HepG2 (cell line): ENCODE data around the gene CARMIL3. TPM values are rescaled to one million over a fixed set of nuclear protein-coding genes. Genes with fewer than 3 reads are reported as not detected.

Experiments used
- ATRX ChIP-seq: sonication (generic); formaldehyde crosslinking; IDR thresholded peaks from 2 replicates; pipeline ENCODE4 v1.4.0; 2020; ENCODE audit warnings: missing genetic modification reagents, borderline replicate concordance
- CHD2 ChIP-seq: IDR thresholded peaks from 2 replicates; pipeline ENCODE4 v1.6.1; 2011; ENCODE audit warnings: low read depth, low read length, improper control_type of control experiment
- ELF1 ChIP-seq: sonication (generic); formaldehyde crosslinking; IDR thresholded peaks from 2 replicates; pipeline ENCODE4 v1.4.0; 2020; ENCODE audit warnings: missing genetic modification reagents
- HMGXB3 ChIP-seq: sonication (generic); formaldehyde crosslinking; IDR thresholded peaks from 2 replicates; pipeline ENCODE4 v1.4.0; 2020; ENCODE audit warnings: missing genetic modification reagents, borderline replicate concordance
- HNRNPL ChIP-seq: fragments of 200-400 bp; formaldehyde crosslinking; IDR thresholded peaks from 2 replicates; pipeline ENCODE4 v1.6.1; 2017; ENCODE audit warnings: mild to moderate bottlenecking, low read depth, low read length
- KAT2B ChIP-seq: fragments of 150-350 bp; IDR thresholded peaks from 2 replicates; pipeline ENCODE4 v1.6.1; 2014; ENCODE audit warnings: low read depth, low read length, borderline replicate concordance
- NFE2L1 ChIP-seq: sonication (generic); formaldehyde crosslinking; IDR thresholded peaks from 2 replicates; pipeline ENCODE4 v1.4.0; 2020; ENCODE audit warnings: missing genetic modification reagents, mild to moderate bottlenecking, borderline replicate concordance
- RELA ChIP-seq: sonication (generic); formaldehyde crosslinking; IDR thresholded peaks from 2 replicates; pipeline ENCODE4 v1.4.0; 2020; ENCODE audit warnings: missing genetic modification reagents
- SAP130 ChIP-seq: IDR thresholded peaks from 2 replicates; pipeline ENCODE4 v1.6.1; 2016; ENCODE audit warnings: low read depth
- SATB2 ChIP-seq: sonication (generic); formaldehyde crosslinking; IDR thresholded peaks from 2 replicates; pipeline ENCODE4 v1.5.0; 2020; ENCODE audit warnings: missing genetic modification reagents
- SCMH1 ChIP-seq: sonication (generic); formaldehyde crosslinking; IDR thresholded peaks from 2 replicates; pipeline ENCODE4 v1.9.0; 2021; ENCODE audit warnings: missing genetic modification reagents, mild to moderate bottlenecking, borderline replicate concordance
- SETDB1 ChIP-seq: sonication (generic); formaldehyde crosslinking; IDR thresholded peaks from 2 replicates; pipeline ENCODE4 v1.5.1; 2020; ENCODE audit warnings: missing genetic modification reagents, mild to moderate bottlenecking, borderline replicate concordance
- SMYD3 ChIP-seq: sonication (generic); formaldehyde crosslinking; IDR thresholded peaks from 2 replicates; pipeline ENCODE4 v1.8.1; 2023; ENCODE audit warnings: mild to moderate bottlenecking, missing genetic modification reagents
- SP4 ChIP-seq: sonication (generic); formaldehyde crosslinking; IDR thresholded peaks from 2 replicates; pipeline ENCODE4 v1.8.1; 2023; ENCODE audit warnings: mild to moderate bottlenecking, missing genetic modification reagents
- TCF7 ChIP-seq: sonication (generic); IDR thresholded peaks from 2 replicates; pipeline ENCODE4 v1.6.1; 2016; ENCODE audit warnings: antibody characterized with exemption, low read depth
- TCF7L2 ChIP-seq: IDR thresholded peaks from 2 replicates; pipeline ENCODE4 v1.6.1; 2011; ENCODE audit warnings: mild to moderate bottlenecking, low read depth, low read length, moderate library complexity
- TEAD3 ChIP-seq: optimal IDR thresholded peaks from 2 replicates; pipeline ENCODE3; 2016; ENCODE audit warnings: borderline replicate concordance
- TIGD3 ChIP-seq: sonication (generic); formaldehyde crosslinking; IDR thresholded peaks from 2 replicates; pipeline ENCODE4 v1.5.1; 2020; ENCODE audit warnings: mild to moderate bottlenecking, missing genetic modification reagents, borderline replicate concordance
- ZFP1 ChIP-seq: IDR thresholded peaks from 2 replicates; pipeline ENCODE4 v1.6.1; 2016
- ZMYM4 ChIP-seq: sonication (generic); formaldehyde crosslinking; IDR thresholded peaks from 2 replicates; pipeline ENCODE4 v1.8.1; 2023; ENCODE audit warnings: mild to moderate bottlenecking, missing genetic modification reagents
- ZNF331 ChIP-seq: sonication (generic); formaldehyde crosslinking; IDR thresholded peaks from 2 replicates; pipeline ENCODE4 v1.4.0; 2020; ENCODE audit warnings: missing genetic modification reagents
- ZNF354B ChIP-seq: sonication (generic); formaldehyde crosslinking; IDR thresholded peaks from 2 replicates; pipeline ENCODE4 v1.8.0; 2022; ENCODE audit warnings: mild to moderate bottlenecking, missing genetic modification reagents
- ZNF644 ChIP-seq: IDR thresholded peaks from 2 replicates; pipeline ENCODE4 v1.6.1; 2016; ENCODE audit warnings: low read depth
- ZNF670 ChIP-seq: sonication (generic); formaldehyde crosslinking; IDR thresholded peaks from 2 replicates; pipeline ENCODE4 v1.8.0; 2022; ENCODE audit warnings: mild to moderate bottlenecking, missing genetic modification reagents, borderline replicate concordance
- ZNF691 ChIP-seq: sonication (generic); formaldehyde crosslinking; IDR thresholded peaks from 2 replicates; pipeline ENCODE4 v1.4.0; 2020; ENCODE audit warnings: missing genetic modification reagents, low read depth, mild to moderate bottlenecking, borderline replicate concordance
- polyA plus RNA-seq, 8 experiments: library from polyadenylated mRNA; depleted of rRNA in 3 of 8; stranded (reverse) in 7 of 8; unstranded in 1 of 8; fragments of >200 nt; fragmentation: Illumina TruSeq in 4 of 8; extraction: Trizol in 4 of 8; gene quantifications; 2 replicates each; pipeline versions ENCODE4 v1.2.1 to v1.2.3, GENCODE V29; 2011 to 2016; ENCODE audit warnings: low read depth in 4 of 8, missing spikeins in 1 of 8, mixed read lengths in 1 of 8; ENCODE audit not compliant: insufficient read depth in 1 of 8
- total RNA-seq, 5 experiments: library from RNA; depleted of rRNA; stranded (reverse); fragments of >200 nt; fragmentation: Illumina TruSeq; extraction: Trizol; gene quantifications; 2 replicates each; pipeline ENCODE4 v1.2.3, GENCODE V29; 2016; ENCODE audit warnings: low read depth in 1 of 5

The CARMIL3 gene
- total and polyA plus RNA-seq, 2 of the 13 experiments (the other 11 are each of a cell fraction or from before 2014, with no cell fraction given), result 0.27 to 0.55 TPM

- 0 out of 2 replicates have a peak, but pooled peaks have one; percentile 18 for TF ChIP-seq TIGD3 (CRISPR knock-in tag)
- no peak for TF ChIP-seq CHD2
- TF ChIP-seq RELA (CRISPR knock-in tag), result peak; percentile 74; the same call in 1 of the 2 replicates
- TF ChIP-seq SETDB1 (CRISPR knock-in tag), result no peak
- no peak for TF ChIP-seq ELF1 (CRISPR knock-in tag)
- TF ChIP-seq SMYD3, result no peak
- no peak for TF ChIP-seq ZNF644 (CRISPR knock-in tag)
- no peak for TF ChIP-seq ATRX (CRISPR knock-in tag)
- 0 out of 2 replicates have a peak, but pooled peaks have one; percentile 45 for TF ChIP-seq HMGXB3 (CRISPR knock-in tag)
- TF ChIP-seq ZNF331 (CRISPR knock-in tag), result peak; percentile 16; the same call in 1 of the 2 replicates
- TF ChIP-seq SP4 (CRISPR knock-in tag), result peak; percentile 46; the same call in 1 of the 2 replicates
- TF ChIP-seq TCF7, result no peak
- no peak for TF ChIP-seq SATB2 (CRISPR knock-in tag)
- peak; percentile 55; the same call in 1 of the 2 replicates for TF ChIP-seq ZMYM4 (CRISPR knock-in tag)
- TF ChIP-seq SAP130 (CRISPR knock-in tag), result peak; percentile 67
- no peak for TF ChIP-seq ZNF670 (CRISPR knock-in tag)
- 0 out of 2 replicates have a peak, but pooled peaks have one; percentile 37 for TF ChIP-seq ZFP1 (CRISPR knock-in tag)
- peak; percentile 65 for TF ChIP-seq TEAD3 (CRISPR knock-in tag)
- TF ChIP-seq HNRNPL, result no peak
- TF ChIP-seq KAT2B, result no peak
- TF ChIP-seq ZNF354B (CRISPR knock-in tag), result no peak
- TF ChIP-seq ZNF691 (CRISPR knock-in tag), result no peak
- no peak for TF ChIP-seq TCF7L2
- no peak for TF ChIP-seq SCMH1
- TF ChIP-seq NFE2L1 (CRISPR knock-in tag), result no peak
Measured at GRCh38 chr14:24067133-24068082, 15.6 kb downstream of the CARMIL3 start (continued).
